Osteoblast (primary cell): ENCODE results near the gene FANCI. TPM values are rescaled to one million over a fixed set of nuclear protein-coding genes. Genes with fewer than 3 reads are reported as not detected.

Experiments used
- DNase-seq: peaks from one replicate; pipeline ENCODE4 v3.0.0; 2011; ENCODE audit warnings: low spot score, mixed read lengths; ENCODE audit not compliant: insufficient read length; ENCODE audit errors: missing footprints
- H2AFZ ChIP-seq: 2 replicates; pipeline ENCODE4 v1.6.0; 2011; ENCODE audit warnings: mild to moderate bottlenecking, low read length
- H3K27ac ChIP-seq: 2 replicates; pipeline ENCODE4 v1.5.1; 2011; ENCODE audit warnings: mild to moderate bottlenecking, low read depth, low read length, moderate library complexity
- H3K27me3 ChIP-seq: 2 replicates; pipeline ENCODE4 v1.6.0; 2012; ENCODE audit warnings: mild to moderate bottlenecking, control low read depth, inconsistent platforms, low read length, moderate library complexity; ENCODE audit not compliant: insufficient read depth
- H3K36me3 ChIP-seq: 2 replicates; pipeline ENCODE4 v1.5.1; 2011; ENCODE audit warnings: mild to moderate bottlenecking, low read length, control low read depth, moderate library complexity; ENCODE audit not compliant: insufficient read depth
- H3K4me1 ChIP-seq: 2 replicates; pipeline ENCODE4 v1.5.1; 2011; ENCODE audit warnings: mild to moderate bottlenecking, low read length, control low read depth, moderate library complexity; ENCODE audit not compliant: insufficient read depth
- H3K4me2 ChIP-seq: 2 replicates; pipeline ENCODE4 v1.6.0; 2011; ENCODE audit warnings: mild to moderate bottlenecking, low read length; ENCODE audit not compliant: insufficient read depth
- H3K4me3 ChIP-seq: fragments of 200-600 bp; sonication (generic); 3 replicates; pipeline ENCODE4 v1.5.1; 2012; ENCODE audit warnings: mild to moderate bottlenecking, low read length, inconsistent platforms; ENCODE audit not compliant: insufficient read depth
- H3K79me2 ChIP-seq: 2 replicates; pipeline ENCODE4 v1.6.0; 2012; ENCODE audit warnings: mild to moderate bottlenecking, low read length, control low read depth, inconsistent platforms; ENCODE audit not compliant: insufficient read depth
- H3K9me3 ChIP-seq: 2 replicates; pipeline ENCODE4 v1.5.1; 2011; ENCODE audit warnings: low read depth, low read length, control low read depth
- H4K20me1 ChIP-seq: 2 replicates; pipeline ENCODE4 v1.6.0; 2012; ENCODE audit warnings: mild to moderate bottlenecking, low read length, control low read depth; ENCODE audit not compliant: insufficient read depth
- total RNA-seq: library from RNA; depleted of rRNA; stranded (reverse); fragments of >200 nt; gene quantifications from 2 replicates; pipeline ENCODE4 v1.2.3, GENCODE V29; 2012
- TF ChIP-seq, protein P1 (sequence below): IDR thresholded peaks from 2 replicates; pipeline ENCODE4 v1.5.1; 2011; ENCODE audit warnings: mild to moderate bottlenecking, low read depth, low read length, moderate library complexity; ENCODE audit errors: extremely low read depth

Gene FANCI
- total RNA-seq, 1 donor, result 59.4 TPM

DNA sequence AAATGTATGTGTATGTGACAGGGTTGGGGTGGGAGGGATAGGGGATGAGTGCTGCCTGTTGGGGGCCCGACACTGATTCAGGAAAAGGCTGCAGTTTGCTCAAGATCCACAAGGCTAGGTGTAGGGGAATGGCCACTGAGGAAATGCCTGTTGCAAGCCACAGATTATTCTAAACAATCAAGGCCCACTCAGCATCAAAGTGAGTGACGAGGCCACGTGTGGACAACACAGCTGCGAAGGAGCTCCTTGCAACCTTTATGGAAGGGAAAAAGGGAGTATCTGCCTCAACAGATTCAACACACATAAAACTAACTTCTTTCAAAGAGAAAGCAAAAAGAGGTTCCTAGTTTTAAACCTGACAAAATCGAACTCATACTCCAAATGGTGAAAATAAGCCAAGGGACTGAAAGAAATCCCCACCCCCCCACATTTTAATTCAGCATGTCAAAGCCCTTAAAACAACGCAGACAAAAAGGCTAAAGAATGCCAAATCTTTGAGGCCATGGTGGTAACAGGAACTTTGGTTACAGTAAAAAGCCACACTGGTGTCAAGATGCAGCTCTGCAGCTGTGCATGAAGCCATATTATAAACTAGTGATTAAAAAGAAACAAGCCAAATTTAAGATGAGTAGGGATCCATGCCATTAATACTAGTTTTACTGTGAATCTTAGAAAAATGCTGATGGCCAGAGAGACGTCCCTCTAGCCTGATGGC is 87.3 kb downstream of the FANCI start:
- no peak overlapping the region for H3K4me3 ChIP-seq
- H3K36me3 ChIP-seq, result peaks cover 71% of the 10 kb centered on the region

DNA sequence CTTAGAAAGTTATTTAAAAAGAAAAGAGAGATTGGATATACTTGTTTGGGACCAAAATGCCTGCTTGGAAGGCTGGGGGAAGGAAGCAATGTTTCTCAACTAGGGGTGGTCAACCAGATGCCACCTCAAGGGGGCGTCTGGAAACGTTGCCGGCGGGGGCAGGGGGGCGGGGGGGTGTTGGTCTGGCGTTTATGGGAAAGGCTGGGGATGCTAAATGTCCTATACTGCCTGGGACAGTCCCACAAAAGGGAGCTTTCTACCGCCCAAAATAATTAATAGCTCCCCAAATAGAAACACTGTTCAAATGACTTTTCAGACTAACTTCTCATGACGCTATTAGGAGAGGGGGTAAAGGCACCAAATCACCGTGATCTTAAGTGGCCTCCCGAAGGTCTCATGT is 88.7 kb downstream of the FANCI start:
- H3K4me2 ChIP-seq, result peak overlapping the region; percentile 61
- H3K4me3 ChIP-seq, result peak overlapping the region; percentile 43
- peaks cover 67% of the 10 kb centered on the region for H3K79me2 ChIP-seq
- peaks cover 35% of the 10 kb centered on the region for H3K4me1 ChIP-seq
- peak; percentile 93 for DNase-seq
- no peaks in the 10 kb centered on the region for H3K9me3 ChIP-seq
- no peak overlapping the region for H2AFZ ChIP-seq
- H4K20me1 ChIP-seq, result peaks cover 54% of the 10 kb centered on the region
- H3K36me3 ChIP-seq, result peaks cover 57% of the 10 kb centered on the region
- H3K27me3 ChIP-seq, result peaks cover 5% of the 10 kb centered on the region
- TF ChIP-seq, protein P1, sequence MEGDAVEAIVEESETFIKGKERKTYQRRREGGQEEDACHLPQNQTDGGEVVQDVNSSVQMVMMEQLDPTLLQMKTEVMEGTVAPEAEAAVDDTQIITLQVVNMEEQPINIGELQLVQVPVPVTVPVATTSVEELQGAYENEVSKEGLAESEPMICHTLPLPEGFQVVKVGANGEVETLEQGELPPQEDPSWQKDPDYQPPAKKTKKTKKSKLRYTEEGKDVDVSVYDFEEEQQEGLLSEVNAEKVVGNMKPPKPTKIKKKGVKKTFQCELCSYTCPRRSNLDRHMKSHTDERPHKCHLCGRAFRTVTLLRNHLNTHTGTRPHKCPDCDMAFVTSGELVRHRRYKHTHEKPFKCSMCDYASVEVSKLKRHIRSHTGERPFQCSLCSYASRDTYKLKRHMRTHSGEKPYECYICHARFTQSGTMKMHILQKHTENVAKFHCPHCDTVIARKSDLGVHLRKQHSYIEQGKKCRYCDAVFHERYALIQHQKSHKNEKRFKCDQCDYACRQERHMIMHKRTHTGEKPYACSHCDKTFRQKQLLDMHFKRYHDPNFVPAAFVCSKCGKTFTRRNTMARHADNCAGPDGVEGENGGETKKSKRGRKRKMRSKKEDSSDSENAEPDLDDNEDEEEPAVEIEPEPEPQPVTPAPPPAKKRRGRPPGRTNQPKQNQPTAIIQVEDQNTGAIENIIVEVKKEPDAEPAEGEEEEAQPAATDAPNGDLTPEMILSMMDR, result peak; percentile 25
- peak overlapping the region; percentile 15 for H3K27ac ChIP-seq

More for the DNA sequence above, 87.3 kb downstream of the FANCI start:
- DNase-seq, result peak; percentile 18
- H3K27me3 ChIP-seq, result no peaks in the 10 kb centered on the region
- H3K27ac ChIP-seq, result no peak overlapping the region
- TF ChIP-seq, protein P1, result no peak
- H3K79me2 ChIP-seq, result peaks cover 80% of the 10 kb centered on the region
- H4K20me1 ChIP-seq, result peaks cover 65% of the 10 kb centered on the region
- no peak overlapping the region for H2AFZ ChIP-seq
- no peaks in the 10 kb centered on the region for H3K9me3 ChIP-seq
- peaks cover 35% of the 10 kb centered on the region for H3K4me1 ChIP-seq
- peak overlapping the region; percentile 61 for H3K4me2 ChIP-seq

DNA sequence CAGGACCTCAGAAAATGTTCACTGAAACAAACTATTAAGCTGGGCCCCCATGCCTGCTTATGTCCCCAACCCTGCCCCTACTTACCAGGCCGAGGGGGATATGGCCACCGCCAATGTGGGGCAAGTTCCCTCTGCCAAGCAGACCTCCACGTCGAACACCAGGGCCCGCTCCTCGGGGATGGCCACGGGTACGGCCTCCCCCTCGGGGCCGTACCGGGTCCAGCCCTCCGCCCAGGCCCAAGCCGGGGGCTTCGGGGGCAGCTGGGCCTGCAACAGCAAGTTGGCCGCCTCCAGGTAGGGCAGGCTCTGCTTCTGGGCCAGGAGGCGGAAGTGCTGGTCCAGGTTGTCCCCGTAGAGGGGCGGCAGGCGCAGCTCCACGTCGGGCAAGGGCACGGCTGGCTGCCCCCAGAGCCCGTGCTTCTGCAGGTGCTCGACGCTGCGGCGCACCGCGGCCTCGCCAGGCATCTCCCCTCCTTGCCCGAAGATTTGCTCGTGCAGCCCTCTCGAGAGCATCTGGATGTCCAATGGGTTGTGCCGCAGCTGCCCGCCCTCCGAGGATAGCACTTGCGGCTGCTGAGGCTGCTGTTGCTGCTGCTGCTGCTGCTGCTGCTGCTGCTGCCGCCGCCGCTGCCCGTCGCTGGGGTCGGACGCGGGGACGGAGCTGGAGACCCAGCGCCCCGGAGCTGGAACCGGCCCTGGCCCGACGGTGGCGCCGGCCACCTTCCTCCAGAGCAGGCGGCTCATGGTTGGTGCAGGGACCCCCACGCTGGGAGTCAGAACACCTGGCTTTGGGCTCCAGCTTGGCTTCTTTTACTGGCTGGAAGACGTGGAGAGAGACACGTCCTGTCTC is 89.5 kb downstream of the FANCI start:
- Histone ChIP-seq H3K4me3 (peak overlapping the region; percentile 91), H3K27me3 (peaks cover 11% of the 10 kb centered on the region), H3K36me3 (peaks cover 50% of the 10 kb centered on the region), H3K27ac (no peak overlapping the region), H3K4me2 (peak overlapping the region; percentile 97), H3K9me3 (no peaks in the 10 kb centered on the region), H4K20me1 (peaks cover 47% of the 10 kb centered on the region), H2AFZ (no peak overlapping the region), H3K79me2 (peaks cover 61% of the 10 kb centered on the region), H3K4me1 (peaks cover 35% of the 10 kb centered on the region)
- DNase-seq, result peak; percentile 44
- TF ChIP-seq, protein P1, result no peak
